Measurements from ENCODE around the gene CX3CR1.

Gene CX3CR1

GRCh38 chr3:39292961-39293360 lies 13.1 kb upstream of the CX3CR1 start:
- Histone ChIP-seq H3K4me3 (ENCODE audit: severe bottlenecking) (no peak overlapping the region), H3K4me1 (ENCODE audit: insufficient read depth, poor library complexity, severe bottlenecking) (no peaks in the 10 kb centered on the region), H3K27ac (ENCODE audit: poor library complexity, severe bottlenecking) (no peak overlapping the region), H3K9me3 (ENCODE audit: severe bottlenecking) (no peaks in the 10 kb centered on the region), H3K27me3 (ENCODE audit: insufficient read depth, poor library complexity, severe bottlenecking) (no peaks in the 10 kb centered on the region), H3K36me3 (ENCODE audit: low read depth) (no peaks in the 10 kb centered on the region)
- DNase-seq (ENCODE audit: low spot score), result no peak
- ATAC-seq (ENCODE audit: low read depth), result no peak
- TF ChIP-seq CTCF (IDR thresholded peaks at IDR 0.05; ENCODE audit: poor library complexity, severe bottlenecking), result no peak

- ATAC-seq (ENCODE audit: low read depth) (peak; percentile 29; the same call in 1 of the 3 replicates), DNase-seq (ENCODE audit: low spot score) (no peak)
- Histone ChIP-seq H3K27ac (ENCODE audit: poor library complexity, severe bottlenecking) (no peak overlapping the region), H3K9me3 (ENCODE audit: severe bottlenecking) (no peaks in the 10 kb centered on the region), H3K36me3 (ENCODE audit: low read depth) (no peaks in the 10 kb centered on the region), H3K27me3 (ENCODE audit: insufficient read depth, poor library complexity, severe bottlenecking) (no peaks in the 10 kb centered on the region), H3K4me3 (ENCODE audit: severe bottlenecking) (no peak overlapping the region), H3K4me1 (ENCODE audit: insufficient read depth, poor library complexity, severe bottlenecking) (no peaks in the 10 kb centered on the region)
- peak; percentile 90 for TF ChIP-seq CTCF (IDR thresholded peaks at IDR 0.05; ENCODE audit: poor library complexity, severe bottlenecking)
These were observed 12.1 kb upstream of the CX3CR1 start for GRCh38 chr3:39291903-39292329.

GRCh38 chr3:39290255-39290654 lies 10.4 kb upstream of the CX3CR1 start:
- H3K36me3 ChIP-seq (ENCODE audit: low read depth), result no peaks in the 10 kb centered on the region
- no peak for TF ChIP-seq CTCF (IDR thresholded peaks at IDR 0.05; ENCODE audit: poor library complexity, severe bottlenecking)
- ATAC-seq (ENCODE audit: low read depth), result no peak
- H3K9me3 ChIP-seq (ENCODE audit: severe bottlenecking), result no peaks in the 10 kb centered on the region
- DNase-seq (ENCODE audit: low spot score), result no peak
- H3K27me3 ChIP-seq (ENCODE audit: insufficient read depth, poor library complexity, severe bottlenecking), result no peaks in the 10 kb centered on the region
- H3K27ac ChIP-seq (ENCODE audit: poor library complexity, severe bottlenecking), result no peak overlapping the region
- no peak overlapping the region for H3K4me3 ChIP-seq (ENCODE audit: severe bottlenecking)
- no peaks in the 10 kb centered on the region for H3K4me1 ChIP-seq (ENCODE audit: insufficient read depth, poor library complexity, severe bottlenecking)

- Histone ChIP-seq H3K36me3 (ENCODE audit: low read depth) (no peaks in the 10 kb centered on the region), H3K4me1 (ENCODE audit: insufficient read depth, poor library complexity, severe bottlenecking) (no peaks in the 10 kb centered on the region), H3K9me3 (ENCODE audit: severe bottlenecking) (no peaks in the 10 kb centered on the region), H3K27ac (ENCODE audit: poor library complexity, severe bottlenecking) (no peak overlapping the region), H3K4me3 (ENCODE audit: severe bottlenecking) (no peak overlapping the region), H3K27me3 (ENCODE audit: insufficient read depth, poor library complexity, severe bottlenecking) (no peaks in the 10 kb centered on the region)
- ATAC-seq (ENCODE audit: low read depth) (no peak), DNase-seq (ENCODE audit: low spot score) (no peak)
- no peak for TF ChIP-seq CTCF (IDR thresholded peaks at IDR 0.05; ENCODE audit: poor library complexity, severe bottlenecking)
These were observed 9.3 kb upstream of the CX3CR1 start for GRCh38 chr3:39289107-39289506.

- Histone ChIP-seq H3K4me3 (ENCODE audit: severe bottlenecking) (no peak overlapping the region), H3K27me3 (ENCODE audit: insufficient read depth, poor library complexity, severe bottlenecking) (no peaks in the 10 kb centered on the region), H3K36me3 (ENCODE audit: low read depth) (no peaks in the 10 kb centered on the region), H3K4me1 (ENCODE audit: insufficient read depth, poor library complexity, severe bottlenecking) (no peaks in the 10 kb centered on the region), H3K9me3 (ENCODE audit: severe bottlenecking) (no peaks in the 10 kb centered on the region), H3K27ac (ENCODE audit: poor library complexity, severe bottlenecking) (no peak overlapping the region)
- peak; percentile 94 for TF ChIP-seq CTCF (IDR thresholded peaks at IDR 0.05; ENCODE audit: poor library complexity, severe bottlenecking)
- DNase-seq (ENCODE audit: low spot score), result peak; percentile 81
- ATAC-seq (ENCODE audit: low read depth), result peak; percentile 96
These were observed 8.5 kb upstream of the CX3CR1 start for GRCh38 chr3:39288300-39288808.

All from RWPE2 (cell line).